HG03520 (cell line): ENCODE measurements around the gene ZNF493.

ENCODE experiments used
- ATAC-seq: cut with Tn5 transposase; IDR thresholded peaks from one replicate; pipeline ENCODE4 v1.9.1; 2021; ENCODE audit warnings: mild to moderate bottlenecking, moderate library complexity; ENCODE audit not compliant: unreplicated experiment

ZNF493 gene

DNA sequence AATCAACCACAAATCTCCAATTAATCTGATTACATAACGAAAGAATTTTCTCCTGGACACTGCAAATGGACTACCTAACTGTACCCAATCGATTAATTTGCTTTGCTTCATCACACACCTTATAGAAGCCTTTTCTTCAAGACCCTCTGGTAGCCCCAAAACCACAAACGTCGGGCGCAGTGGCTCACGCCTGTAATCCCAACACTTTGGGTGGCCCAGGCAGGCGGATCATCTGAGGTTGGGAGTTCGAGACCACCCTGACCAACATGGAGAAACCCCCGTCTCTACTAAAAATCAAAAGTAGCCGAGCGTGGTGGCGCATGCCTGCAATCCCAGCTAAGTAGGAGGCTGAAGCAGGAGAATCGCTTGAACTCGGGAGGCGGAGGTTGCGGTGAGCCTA is 65.6 kb downstream of the ZNF493 start:
- ATAC-seq: no peak

DNA sequence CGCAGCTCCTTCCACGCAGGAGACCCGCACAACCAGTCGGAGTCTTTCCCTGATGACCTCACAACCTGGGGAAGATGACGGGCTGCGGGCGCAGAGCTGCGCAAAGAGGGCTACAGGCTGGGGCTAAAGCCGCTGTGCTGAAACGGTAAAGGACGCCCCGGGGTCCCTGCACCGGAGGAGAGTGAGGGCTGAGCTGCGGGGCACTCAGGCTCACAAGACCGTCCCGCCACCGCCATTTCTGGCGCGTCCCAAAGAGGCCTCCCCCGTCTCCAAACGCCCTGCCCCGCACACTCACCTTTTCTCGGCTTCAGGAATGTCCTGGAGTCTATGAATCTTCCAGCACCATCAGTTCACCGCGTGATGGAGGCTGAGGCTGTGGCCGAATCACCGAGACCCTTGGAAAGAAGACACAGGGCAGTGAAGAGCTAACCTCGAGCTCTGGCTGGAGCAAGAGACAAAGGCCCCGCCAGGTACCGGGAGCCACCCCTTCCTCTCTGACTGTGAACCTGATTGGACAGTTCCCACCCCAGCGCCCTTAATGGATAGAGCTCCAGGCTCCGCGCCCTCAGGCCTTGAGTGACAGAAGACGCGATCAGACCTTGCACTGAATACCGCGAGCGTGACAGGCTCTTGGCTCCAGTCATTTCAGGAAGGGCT is 66.6 kb downstream of the ZNF493 start:
- no peak for ATAC-seq

DNA sequence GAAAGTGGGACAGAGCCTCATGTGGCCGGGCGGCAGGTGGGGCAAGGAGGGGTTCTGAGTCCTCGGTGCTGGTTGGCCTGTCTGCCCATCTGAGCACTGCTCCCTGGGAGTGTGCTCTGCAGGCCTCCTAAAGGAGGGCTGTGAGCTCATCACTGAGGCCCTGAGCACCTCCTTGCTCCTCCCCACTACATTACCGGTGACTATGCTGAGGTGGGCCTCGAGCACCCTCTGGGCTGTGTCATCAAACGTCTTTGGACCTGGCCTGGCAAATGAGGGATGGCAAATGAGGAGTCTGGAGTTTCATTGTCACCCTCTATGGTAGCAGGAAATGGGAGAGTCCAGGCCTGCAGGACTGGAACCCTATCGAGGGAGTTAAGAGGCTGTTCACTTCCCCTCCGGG is 69.7 kb downstream of the ZNF493 start:
- ATAC-seq: no peak

DNA sequence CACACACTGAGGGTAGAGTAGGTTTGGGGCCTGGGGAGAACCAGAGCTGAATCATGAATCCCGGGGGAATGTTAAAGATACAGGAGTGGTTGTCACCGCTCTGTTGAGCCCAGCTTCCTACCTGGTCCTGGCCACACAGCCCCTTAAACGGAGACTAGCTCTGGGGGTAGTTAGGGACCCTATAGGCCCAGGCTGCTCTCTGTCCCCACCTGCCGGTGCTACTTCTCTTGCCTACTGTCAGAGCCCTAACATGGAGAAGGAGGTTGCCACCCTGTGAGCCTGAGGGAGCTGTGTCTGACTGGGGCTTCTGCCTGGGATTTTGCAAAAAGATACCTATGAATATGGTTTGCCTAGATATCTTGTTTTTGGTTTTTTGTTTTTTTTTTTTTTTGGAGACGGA is 71.9 kb downstream of the ZNF493 start:
- ATAC-seq: no peak

DNA sequence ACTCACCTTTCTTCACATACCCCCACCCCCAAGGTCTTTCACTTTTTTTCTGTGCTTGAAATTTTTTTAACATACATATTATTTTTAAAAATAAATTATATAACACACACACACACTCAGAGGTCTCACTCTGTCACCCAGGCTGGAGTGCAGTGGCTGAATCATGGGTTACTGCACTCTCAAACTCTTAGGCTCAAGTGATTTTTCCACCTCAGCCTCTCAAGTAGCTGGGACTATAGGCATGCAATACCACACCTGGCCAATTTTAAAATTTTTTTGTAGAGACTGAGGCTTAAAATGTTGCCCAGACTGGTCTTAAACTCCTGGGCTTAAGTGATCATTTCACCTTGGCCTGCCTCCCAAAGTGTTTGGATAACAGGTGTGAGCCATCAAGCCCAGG is 75.6 kb downstream of the ZNF493 start:
- no peak for ATAC-seq

DNA sequence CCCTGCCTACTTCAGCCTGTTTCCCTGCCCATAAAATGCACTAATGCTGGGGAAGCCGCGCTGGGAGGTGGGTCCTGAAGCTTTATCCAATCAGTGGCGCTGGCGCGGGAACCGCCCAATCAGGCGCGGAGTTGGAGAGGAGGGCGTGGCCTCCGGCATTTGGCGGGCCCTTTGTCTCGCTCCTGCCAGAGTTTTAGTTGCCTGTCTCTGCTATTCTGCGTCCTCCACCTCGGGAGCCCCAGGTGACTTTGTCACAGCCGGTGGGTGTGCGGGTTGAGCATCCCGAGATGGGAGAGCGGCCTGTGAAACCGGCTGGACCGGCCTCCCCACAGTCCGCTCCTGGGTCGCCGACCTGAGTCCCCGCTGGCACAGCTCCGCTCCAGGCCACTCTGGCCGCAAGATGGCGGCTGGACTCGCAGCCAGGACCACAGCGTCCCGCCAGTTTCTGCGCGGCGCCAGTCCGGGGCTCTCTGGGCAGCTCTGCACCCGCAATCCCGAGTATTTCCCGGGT is 77.8 kb downstream of the ZNF493 start:
- no peak for ATAC-seq
